Naive thymus-derived CD8-positive, alpha-beta T cell (primary cell): ENCODE results near the gene ZFP42. TPM values are rescaled to one million over a fixed set of nuclear protein-coding genes. Genes with fewer than 3 reads are reported as not detected.
"Not testable (repeated sequence)": the region's sequence is repeated elsewhere in the genome, so short reads cannot be mapped to it uniquely, and the experiment has no call there.

Experiments
- ATAC-seq, 2 donors: fragments of 150-1000 bp; cut with Tn5 transposase in 1 of 2; sonication (Bioruptor Pico), chemical (Tn5 transposase) in 1 of 2; 1 replicate in 1 of 2; 2 replicates in 1 of 2; pipeline ENCODE4 v1.10.0; 2021; ENCODE audit warnings: mild to moderate bottlenecking in 2 of 2, moderate library complexity in 2 of 2
- POLR2A ChIA-PET: fragments of 350-600 bp; sonication (Branson Sonifier 250); formaldehyde crosslinking; loops from one replicate; lab custom pipeline; 2021; ENCODE audit warnings: antibody characterized with exemption; lab: Charles Lee
- DNase-seq, 10 donors: peaks; one replicate each; pipeline versions ENCODE4 v3.0.0 to v3.0.0-alpha.2; 2020 to 2022
- H3K27ac Mint-ChIP-seq, 10 donors: one replicate each; pipeline ENCODE4 v1.8.0; 2020 to 2022; ENCODE audit warnings: mild to moderate bottlenecking in 10 of 10, mixed read lengths in 10 of 10, moderate library complexity in 4 of 10, inconsistent platforms in 1 of 10
- H3K27me3 Mint-ChIP-seq, 5 donors: one replicate each; pipeline ENCODE4 v1.8.0; 2021 to 2022; ENCODE audit warnings: mixed read lengths in 5 of 5
- H3K36me3 Mint-ChIP-seq, 3 donors: one replicate each; pipeline ENCODE4 v1.8.0; 2020 to 2022; ENCODE audit warnings: mixed read lengths in 3 of 3, mild to moderate bottlenecking in 2 of 3, inconsistent platforms in 1 of 3
- H3K4me1 Mint-ChIP-seq, 4 donors: one replicate each; pipeline ENCODE4 v1.8.0; 2021 to 2022; ENCODE audit warnings: mixed read lengths in 4 of 4
- H3K4me3 Mint-ChIP-seq, 10 donors: one replicate each; pipeline ENCODE4 v1.8.0; 2020 to 2022; ENCODE audit warnings: mild to moderate bottlenecking in 10 of 10, mixed read lengths in 10 of 10, moderate library complexity in 6 of 10, inconsistent platforms in 1 of 10
- H3K9me3 Mint-ChIP-seq, 9 donors: one replicate each; pipeline ENCODE4 v1.8.0; 2020 to 2022; ENCODE audit warnings: mixed read lengths in 9 of 9, mild to moderate bottlenecking in 3 of 9, inconsistent platforms in 1 of 9, moderate library complexity in 1 of 9
- polyA plus RNA-seq, 3 donors: library from polyadenylated mRNA; unstranded; fragments of 300-500 nt; fragmentation: Illumina TruSeq; gene quantifications; one replicate each; pipeline ENCODE4 v1.2.3, GENCODE V29; 2021
- total RNA-seq, 8 experiments: library from RNA in 2 of 8; stranded (reverse) in 2 of 8; gene quantifications; one replicate each; pipeline ENCODE4 v1.2.3 and lab custom pipeline; 2021 to 2026

Gene ZFP42
- total RNA-seq (not detected), polyA plus RNA-seq (not detected), total RNA-seq (lab: John Stamatoyannopoulos, UW) (0 reads per million in 6 experiments)

GRCh38 chr4:187995322-187996207 is at the start of gene ZFP42:
Gene ZFP42 (plus strand): TSS chr4:187995771. CDS start chr4:188002808, 7,037 bp downstream.
- H3K27me3 Mint-ChIP-seq = peaks cover 7 to 39% (median 10%) of the 10 kb centered on the region in 5 donors
- peaks cover 2 to 30% (median 5%) of the 10 kb centered on the region in 3 donors for H3K36me3 Mint-ChIP-seq
- no peak within 1 kb of the TSS for H3K27ac Mint-ChIP-seq
- no peak within 1 kb of the TSS for H3K4me3 Mint-ChIP-seq
- peaks cover 9 to 60% (median 24%) of the 10 kb centered on the region in 9 donors for H3K9me3 Mint-ChIP-seq
- ATAC-seq (no peak), DNase-seq (peak in 1 of 10 donors; percentile 5)
- H3K4me1 Mint-ChIP-seq = no peaks in the 10 kb centered on the region
- POLR2A ChIA-PET = no interaction called here

GRCh38 chr4:187961171-187961570 is 34.4 kb upstream of the ZFP42 start:
- Mint-ChIP-seq H3K4me1 (no peaks in the 10 kb centered on the region), H3K36me3 (no peaks in the 10 kb centered on the region), H3K27ac (no peak overlapping the region), H3K27me3 (no peaks in the 10 kb centered on the region), H3K9me3 (peaks cover 0 to 27% (median 4%) of the 10 kb centered on the region in 9 donors), H3K4me3 (no peak overlapping the region)
- ATAC-seq (no peak), DNase-seq (no peak)
- POLR2A ChIA-PET = no interaction called here

DNA sequence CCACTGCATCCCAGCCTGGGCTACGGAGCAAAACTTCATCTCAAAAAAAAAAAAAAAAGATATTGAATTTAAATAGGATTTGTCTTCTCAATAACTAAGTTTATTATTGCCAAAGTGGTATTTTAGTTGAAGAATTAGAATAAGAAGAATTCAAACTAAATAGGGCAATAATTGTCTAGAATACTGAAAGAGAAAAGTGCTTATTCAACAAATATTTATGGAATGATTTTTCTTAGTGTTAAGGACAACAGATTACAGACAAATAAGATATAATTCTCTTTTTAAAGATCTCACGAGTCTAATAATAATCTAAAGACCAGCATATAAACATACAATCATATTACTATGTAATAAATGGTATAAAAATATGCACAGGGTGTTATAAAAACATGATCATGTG is 33.6 kb upstream of the ZFP42 start:
- H3K27me3 Mint-ChIP-seq = no peaks in the 10 kb centered on the region
- no peaks in the 10 kb centered on the region for H3K4me1 Mint-ChIP-seq
- H3K4me3 Mint-ChIP-seq = no peak overlapping the region
- peaks cover 0 to 22% (median 5%) of the 10 kb centered on the region in 9 donors for H3K9me3 Mint-ChIP-seq
- ATAC-seq (no peak), DNase-seq (no peak)
- H3K27ac Mint-ChIP-seq = no peak overlapping the region
- POLR2A ChIA-PET = no interaction called here
- no peaks in the 10 kb centered on the region for H3K36me3 Mint-ChIP-seq

DNA sequence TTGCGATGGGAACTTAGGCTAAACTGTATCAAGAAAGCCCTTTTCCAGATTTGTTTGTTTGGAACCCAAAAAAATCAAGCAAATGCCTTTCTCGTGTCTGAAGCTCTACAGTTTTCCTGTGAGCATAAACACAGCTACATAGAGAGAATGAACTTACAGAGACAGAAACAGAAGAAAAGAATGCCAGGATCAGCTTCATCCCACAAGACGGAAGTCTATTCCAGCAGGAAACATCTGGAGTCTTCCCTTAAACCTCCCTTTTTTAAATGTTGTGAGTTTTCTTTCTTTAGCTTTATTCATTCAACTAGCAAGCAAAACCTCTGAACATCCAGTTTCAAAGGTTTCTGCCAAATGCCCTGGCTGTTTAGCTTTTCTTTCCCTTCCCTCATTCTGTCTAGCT is 32.6 kb upstream of the ZFP42 start:
- H3K4me1 Mint-ChIP-seq = no peaks in the 10 kb centered on the region
- ATAC-seq = no peak
- H3K27me3 Mint-ChIP-seq = no peaks in the 10 kb centered on the region
- POLR2A ChIA-PET = no interaction called here
- H3K4me3 Mint-ChIP-seq = no peak overlapping the region
- no peak overlapping the region for H3K27ac Mint-ChIP-seq
- H3K36me3 Mint-ChIP-seq = no peaks in the 10 kb centered on the region
- DNase-seq = no peak
- peaks cover 0 to 18% (median 3%) of the 10 kb centered on the region in 9 donors for H3K9me3 Mint-ChIP-seq

GRCh38 chr4:187965726-187966125 is 29.8 kb upstream of the ZFP42 start:
- no peak overlapping the region for H3K4me3 Mint-ChIP-seq
- no peak for DNase-seq
- H3K27me3 Mint-ChIP-seq = no peaks in the 10 kb centered on the region
- no peaks in the 10 kb centered on the region for H3K36me3 Mint-ChIP-seq
- ATAC-seq = no peak
- H3K27ac Mint-ChIP-seq = no peak overlapping the region
- H3K4me1 Mint-ChIP-seq = no peaks in the 10 kb centered on the region
- H3K9me3 Mint-ChIP-seq = peaks cover 0 to 13% (median 1%) of the 10 kb centered on the region in 9 donors
- POLR2A ChIA-PET = no interaction called here

- H3K9me3 Mint-ChIP-seq = peaks cover 0 to 27% (median 6%) of the 10 kb centered on the region in 9 donors
- ATAC-seq (no peak), DNase-seq (no peak)
- H3K27me3 Mint-ChIP-seq = no peaks in the 10 kb centered on the region
- POLR2A ChIA-PET = no interaction called here
- H3K36me3 Mint-ChIP-seq = peaks cover 0 to 5% (median 0%) of the 10 kb centered on the region in 3 donors
- no peak overlapping the region for H3K27ac Mint-ChIP-seq
- no peak overlapping the region for H3K4me3 Mint-ChIP-seq
- H3K4me1 Mint-ChIP-seq = no peaks in the 10 kb centered on the region
Measured at GRCh38 chr4:187972135-187972534, 23.4 kb upstream of the ZFP42 start.

GRCh38 chr4:187983746-187984145 is 11.8 kb upstream of the ZFP42 start:
- POLR2A ChIA-PET = no interaction called here
- no peak for ATAC-seq
- Mint-ChIP-seq H3K36me3 (peaks cover 0 to 8% (median 0%) of the 10 kb centered on the region in 3 donors), H3K4me1 (no peaks in the 10 kb centered on the region), H3K27me3 (no peaks in the 10 kb centered on the region), H3K9me3 (peaks cover 0 to 47% (median 22%) of the 10 kb centered on the region in 9 donors), H3K27ac (no peak overlapping the region), H3K4me3 (no peak overlapping the region)
- DNase-seq = no peak

DNA sequence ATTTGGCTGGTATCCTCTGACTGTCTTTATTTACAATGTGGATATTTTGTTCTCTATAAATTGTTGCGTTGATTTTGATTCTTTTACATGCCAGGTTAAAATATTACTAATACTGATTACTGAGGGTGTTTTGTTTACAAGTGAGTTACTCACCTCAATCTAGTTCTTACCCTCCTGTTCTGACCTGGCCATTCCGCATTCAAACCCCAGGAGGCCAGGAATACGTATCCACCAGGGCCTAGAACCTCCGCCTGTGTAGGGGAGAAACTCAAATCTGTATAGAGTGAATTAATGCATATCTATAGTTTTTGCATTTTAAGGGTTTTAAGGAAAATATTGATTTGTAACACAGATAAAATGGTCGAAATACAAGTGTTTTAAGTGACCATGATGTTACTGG is 2.6 kb upstream of the ZFP42 start:
- POLR2A ChIA-PET = no interaction called here

GRCh38 chr4:187993827-187994226 is 1.7 kb upstream of the ZFP42 start:
- POLR2A ChIA-PET = no interaction called here
- Mint-ChIP-seq H3K27me3 (peaks cover 7 to 39% (median 10%) of the 10 kb centered on the region in 5 donors), H3K4me3 (no peak overlapping the region), H3K4me1 (no peaks in the 10 kb centered on the region), H3K27ac (no peak overlapping the region), H3K36me3 (peaks cover 2 to 25% (median 5%) of the 10 kb centered on the region in 3 donors), H3K9me3 (peaks cover 4 to 55% (median 24%) of the 10 kb centered on the region in 9 donors)
- DNase-seq (no peak), ATAC-seq (no peak)

More for the DNA sequence above, 2.6 kb upstream of the ZFP42 start:
- Mint-ChIP-seq H3K9me3 (peaks cover 4 to 59% (median 24%) of the 10 kb centered on the region in 9 donors), H3K27me3 (peaks cover 7 to 39% (median 10%) of the 10 kb centered on the region in 5 donors), H3K4me1 (no peaks in the 10 kb centered on the region), H3K36me3 (peaks cover 2 to 25% (median 5%) of the 10 kb centered on the region in 3 donors), H3K4me3 (no peak overlapping the region), H3K27ac (no peak overlapping the region)
- DNase-seq (no peak), ATAC-seq (no peak)

- H3K4me1 Mint-ChIP-seq = no peaks in the 10 kb centered on the region
- no peak overlapping the region for H3K27ac Mint-ChIP-seq
- POLR2A ChIA-PET = no interaction called here
- H3K36me3 Mint-ChIP-seq = peaks cover 2 to 28% (median 5%) of the 10 kb centered on the region in 3 donors
- no peak for ATAC-seq
- H3K4me3 Mint-ChIP-seq = no peak overlapping the region
- peaks cover 7 to 39% (median 10%) of the 10 kb centered on the region in 5 donors for H3K27me3 Mint-ChIP-seq
- DNase-seq = no peak
- H3K9me3 Mint-ChIP-seq = peaks cover 9 to 58% (median 24%) of the 10 kb centered on the region in 9 donors
Measured at GRCh38 chr4:187996502-187997177, 1.1 kb downstream of the ZFP42 start.

DNA sequence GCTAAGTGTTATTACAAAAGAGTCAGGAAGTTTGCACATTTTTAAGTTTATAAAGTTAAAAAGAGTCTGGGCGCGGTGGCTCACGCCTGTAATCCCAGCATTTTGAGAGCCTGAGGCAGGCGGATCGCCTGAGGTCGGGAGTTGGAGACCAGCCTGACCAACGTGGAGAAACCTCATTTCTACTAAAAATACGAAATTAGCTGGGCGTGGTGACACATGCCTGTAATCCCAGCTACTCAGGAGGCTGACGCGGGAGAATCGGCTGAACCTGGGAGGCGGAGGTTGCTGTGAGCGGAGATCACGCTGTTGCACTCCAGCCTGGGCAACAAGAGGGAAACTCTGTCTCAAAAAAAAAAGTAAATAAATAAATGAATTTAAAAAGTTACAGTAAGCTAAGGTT is 2.4 kb downstream of the ZFP42 start:
- POLR2A ChIA-PET, H3K4me3 Mint-ChIP-seq, ATAC-seq, DNase-seq, H3K27ac Mint-ChIP-seq, H3K4me1 Mint-ChIP-seq: not testable (repeated sequence)
- Mint-ChIP-seq H3K27me3 (peaks cover 7 to 32% (median 10%) of the 10 kb centered on the region in 5 donors), H3K36me3 (peaks cover 2 to 23% (median 5%) of the 10 kb centered on the region in 3 donors), H3K9me3 (peaks cover 3 to 53% (median 18%) of the 10 kb centered on the region in 9 donors)

DNA sequence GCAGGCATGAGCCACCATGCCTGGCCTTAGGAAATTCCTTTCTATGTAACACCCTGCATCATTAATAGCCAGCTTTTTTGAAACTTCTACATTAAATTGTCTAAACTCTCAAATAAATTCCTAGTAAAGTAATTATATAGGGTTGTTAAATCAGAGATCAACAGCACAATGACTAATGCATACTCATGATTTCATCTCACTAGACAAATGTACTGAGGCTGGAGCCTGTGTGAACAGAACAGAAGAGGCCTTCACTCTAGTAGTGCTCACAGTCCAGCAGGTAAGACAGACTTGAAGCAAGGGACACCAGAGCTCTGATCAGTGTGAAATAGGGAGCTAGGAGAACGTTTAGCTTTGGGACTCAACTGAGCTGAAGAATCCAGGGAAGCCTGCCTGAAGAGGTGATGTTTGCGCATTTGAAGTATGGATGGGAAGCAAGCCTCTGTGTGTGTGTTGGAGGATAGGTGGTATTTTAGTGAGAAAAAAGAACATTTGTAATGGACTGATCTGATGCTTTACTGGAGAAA is 3.9 kb downstream of the ZFP42 start:
- Mint-ChIP-seq H3K27ac (no peak overlapping the region), H3K4me1 (no peaks in the 10 kb centered on the region), H3K4me3 (no peak overlapping the region), H3K27me3 (peaks cover 7 to 24% (median 10%) of the 10 kb centered on the region in 5 donors), H3K9me3 (peaks cover 0 to 39% (median 13%) of the 10 kb centered on the region in 9 donors), H3K36me3 (peaks cover 2 to 12% (median 5%) of the 10 kb centered on the region in 3 donors)
- DNase-seq = no peak
- no peak for ATAC-seq
- POLR2A ChIA-PET = no interaction called here
